CD14-positive monocyte (primary cell): ENCODE results near the gene ADORA2A. TPM values are rescaled to one million over a fixed set of nuclear protein-coding genes. Genes with fewer than 3 reads are reported as not detected.

ENCODE experiments used
- DNase-seq, 3 donors: peaks; one replicate each; pipeline ENCODE4 v3.0.0-alpha.2; 2011 to 2022
- H2AFZ ChIP-seq: 2 replicates; pipeline ENCODE4 v1.6.0; 2012; ENCODE audit warnings: mild to moderate bottlenecking, low read depth, low read length, inconsistent platforms; ENCODE audit not compliant: insufficient read depth, poor library complexity, severe bottlenecking
- H3K27ac ChIP-seq, 2 donors: 1 replicate in 1 of 2; 2 replicates in 1 of 2; pipeline ENCODE4 v1.5.1; 2012 to 2013; ENCODE audit warnings: low read length in 2 of 2, control low read depth in 1 of 2, inconsistent platforms in 1 of 2, low read depth in 1 of 2, mild to moderate bottlenecking in 1 of 2
- H3K27me3 ChIP-seq, 2 donors: one replicate each; pipeline versions ENCODE4 v1.6.0 to v1.6.1; 2011 to 2013; ENCODE audit warnings: low read length in 2 of 2; ENCODE audit not compliant: control insufficient read depth in 2 of 2, insufficient read depth in 2 of 2
- H3K36me3 ChIP-seq, 2 donors: replicated peaks in 1 of 2; 1 replicate in 1 of 2; 2 replicates in 1 of 2; pipeline versions ENCODE4 v1.5.1 to v1.6.1; 2012 to 2013; ENCODE audit warnings: low read length in 2 of 2, control low read depth in 1 of 2, inconsistent platforms in 1 of 2, mild to moderate bottlenecking in 1 of 2; ENCODE audit not compliant: insufficient read depth in 2 of 2, control insufficient read depth in 1 of 2
- H3K4me1 ChIP-seq, 2 donors: 1 replicate in 1 of 2; 2 replicates in 1 of 2; pipeline versions ENCODE4 v1.5.1 to v1.6.1; 2012 to 2013; ENCODE audit warnings: low read length in 2 of 2, control low read depth in 1 of 2, inconsistent platforms in 1 of 2, mild to moderate bottlenecking in 1 of 2, moderate library complexity in 1 of 2; ENCODE audit not compliant: insufficient read depth in 2 of 2, control insufficient read depth in 1 of 2
- H3K4me2 ChIP-seq: replicated peaks from 2 replicates; pipeline ENCODE3; 2012; ENCODE audit warnings: low read length, moderate library complexity, mild to moderate bottlenecking; ENCODE audit not compliant: poor library complexity, severe bottlenecking; ENCODE audit errors: extremely low read depth
- H3K4me3 ChIP-seq, 3 experiments: fragments of 200-600 bp in 1 of 3; sonication (generic) in 1 of 3; replicated peaks in 1 of 3; 1 replicate in 2 of 3; 2 replicates in 1 of 3; pipeline ENCODE4 v1.5.1; 2011 to 2013; ENCODE audit warnings: low read length in 3 of 3, mild to moderate bottlenecking in 3 of 3, control low read depth in 2 of 3, low read depth in 2 of 3, inconsistent platforms in 1 of 3, moderate library complexity in 1 of 3
- H3K79me2 ChIP-seq: 2 replicates; pipeline ENCODE4 v1.6.0; 2012; ENCODE audit warnings: mild to moderate bottlenecking, control low read depth, inconsistent platforms, low read length, moderate library complexity; ENCODE audit not compliant: insufficient read depth
- H3K9ac ChIP-seq: 2 replicates; pipeline ENCODE4 v1.6.0; 2017; ENCODE audit warnings: low read length, mild to moderate bottlenecking; ENCODE audit not compliant: insufficient read depth, poor library complexity, severe bottlenecking
- H3K9me3 ChIP-seq, 2 donors: replicated peaks in 1 of 2; 1 replicate in 1 of 2; 2 replicates in 1 of 2; pipeline versions ENCODE4 v1.5.1 to v1.6.1; 2012 to 2013; ENCODE audit warnings: low read length in 2 of 2, control low read depth in 1 of 2; ENCODE audit not compliant: control insufficient read depth in 1 of 2, insufficient read depth in 1 of 2
- H4K20me1 ChIP-seq: 2 replicates; pipeline ENCODE4 v1.6.0; 2012; ENCODE audit warnings: mild to moderate bottlenecking, low read length, control low read depth, moderate library complexity; ENCODE audit not compliant: insufficient read depth
- H3K27ac Mint-ChIP-seq, 7 donors: one replicate each; pipeline ENCODE4 v1.8.0; 2020; ENCODE audit warnings: mild to moderate bottlenecking in 7 of 7, mixed read lengths in 7 of 7, moderate library complexity in 6 of 7, inconsistent platforms in 2 of 7
- H3K27me3 Mint-ChIP-seq, 3 donors: one replicate each; pipeline ENCODE4 v1.8.0; 2021 to 2022; ENCODE audit warnings: low read depth in 3 of 3, mild to moderate bottlenecking in 3 of 3, mixed read lengths in 3 of 3, moderate library complexity in 3 of 3, inconsistent platforms in 1 of 3
- H3K36me3 Mint-ChIP-seq, 2 donors: one replicate each; pipeline ENCODE4 v1.8.0; 2020; ENCODE audit warnings: mixed read lengths in 2 of 2, inconsistent platforms in 1 of 2, mild to moderate bottlenecking in 1 of 2
- H3K4me1 Mint-ChIP-seq: one replicate; pipeline ENCODE4 v1.8.0; 2020; ENCODE audit warnings: mild to moderate bottlenecking, mixed read lengths
- H3K4me3 Mint-ChIP-seq, 2 donors: one replicate each; pipeline ENCODE4 v1.8.0; 2020; ENCODE audit warnings: mild to moderate bottlenecking in 2 of 2, mixed read lengths in 2 of 2, moderate library complexity in 1 of 2
- H3K9me3 Mint-ChIP-seq, 7 donors: one replicate each; pipeline ENCODE4 v1.8.0; 2020 to 2022; ENCODE audit warnings: mixed read lengths in 7 of 7, mild to moderate bottlenecking in 6 of 7, moderate library complexity in 6 of 7, inconsistent platforms in 2 of 7
- CTCF ChIP-seq: fragments of 200-600 bp; IDR thresholded peaks from one replicate; pipeline ENCODE4 v1.8.0; 2022; ENCODE audit warnings: antibody characterized with exemption, mild to moderate bottlenecking
- WGBS: methylation state at CpG from one replicate; pipeline ENCODE4 v1.1.5; 2013; ENCODE audit warnings: missing lambda C conversion rate; ENCODE audit not compliant: insufficient coverage; 5-methylcytosine and 5-hydroxymethylcytosine counted together
- intact Hi-C, 2 donors: fragments of 100-400 bp; cut with micrococcal nuclease; formaldehyde crosslinking; loops; one replicate each; pipeline versions ENCODE4 v1.15.0 to v1.15.1; 2023
- polyA plus RNA-seq, 3 donors: library from polyadenylated mRNA; depleted of rRNA in 1 of 3; unstranded in 2 of 3; stranded (reverse) in 1 of 3; fragments of 300-500 nt in 2 of 3; fragments of >200 nt in 1 of 3; fragmentation: Illumina TruSeq in 2 of 3; gene quantifications; 1 replicate in 2 of 3; 2 replicates in 1 of 3; pipeline ENCODE4 v1.2.3, GENCODE V29; 2012 to 2021

The ADORA2A gene
- polyA plus RNA-seq, 3 donors = 5.8 to 10.2 (median 6.5) TPM

DNA sequence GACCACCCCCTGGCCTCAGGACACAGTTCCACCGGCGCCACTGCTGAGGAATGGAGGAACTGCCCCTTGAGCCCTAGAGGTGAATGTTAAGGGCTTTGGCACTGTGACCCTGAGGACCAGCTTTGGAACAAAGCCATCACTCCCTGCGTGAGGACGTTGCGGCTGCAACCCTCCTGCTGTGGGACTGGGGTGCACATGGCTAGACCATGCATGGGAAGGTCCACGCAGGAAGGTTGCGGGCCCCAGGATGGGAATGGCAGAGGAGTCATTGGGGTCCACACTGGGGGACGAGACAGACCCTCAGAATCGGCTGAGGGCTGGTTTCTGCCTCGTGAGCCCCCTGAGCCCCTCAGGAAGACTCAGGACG is 6.4 kb upstream of the ADORA2A start:
- TF ChIP-seq CTCF = no peak

DNA sequence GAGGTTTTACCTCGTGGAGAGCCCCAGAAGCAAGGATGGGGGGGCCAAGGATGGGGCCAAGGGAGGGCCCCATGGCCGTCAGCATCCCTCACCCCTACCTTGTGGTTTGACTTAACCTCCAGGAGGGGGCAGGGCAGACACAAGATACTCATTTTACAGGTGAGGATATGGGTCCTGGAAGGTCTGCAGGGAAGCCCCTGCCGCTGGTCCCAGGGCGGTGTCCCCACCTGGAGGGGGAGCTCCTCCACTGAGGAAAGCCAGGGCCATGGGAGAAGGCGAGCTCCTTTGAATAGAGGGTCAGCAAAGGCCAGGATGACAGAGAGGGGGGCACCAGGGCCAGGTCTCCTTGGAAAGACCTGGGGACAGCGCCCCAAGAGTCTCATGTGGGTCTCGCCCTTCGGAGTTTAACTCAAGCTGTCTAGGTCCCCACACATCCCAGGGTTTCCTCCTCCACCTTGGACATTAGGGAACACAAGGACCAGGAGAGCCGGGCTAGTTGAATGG is 5.9 kb upstream of the ADORA2A start:
- Mint-ChIP-seq H3K27ac (peak overlapping the region in 1 of 7 donors; percentile 15), H3K4me1 (peaks cover 20% of the 10 kb centered on the region), H3K9me3 (no peaks in the 10 kb centered on the region), H3K4me3 (no peak overlapping the region), H3K27me3 (peaks cover 12 to 33% (median 16%) of the 10 kb centered on the region in 3 donors), H3K36me3 (peaks cover 14 to 20% of the 10 kb centered on the region in 2 donors)
- H3K27me3 ChIP-seq = no peaks in the 10 kb centered on the region
- WGBS = 64% methylated on average over 6 of the region's 9 CpGs
- H3K79me2 ChIP-seq = peaks cover 24% of the 10 kb centered on the region
- H3K9ac ChIP-seq = no peak overlapping the region
- peak; percentile 40 for TF ChIP-seq CTCF
- H3K27ac ChIP-seq = no peak overlapping the region
- H3K4me2 ChIP-seq = no peak overlapping the region
- peaks cover 20 to 32% of the 10 kb centered on the region in 2 donors for H3K4me1 ChIP-seq
- H3K4me3 ChIP-seq = no peak overlapping the region
- no peak overlapping the region for H2AFZ ChIP-seq
- H3K36me3 ChIP-seq = peaks cover 5 to 9% of the 10 kb centered on the region in 2 donors
- intact Hi-C loops = loop anchor here in 1 of 2 donors (5.0 kb wide), 2 partner anchors 81 to 101 kb away; no protein-coding TSS in a partner anchor
- no peaks in the 10 kb centered on the region for H3K9me3 ChIP-seq
- H4K20me1 ChIP-seq = no peaks in the 10 kb centered on the region
- no peak for DNase-seq

More for the DNA sequence above, 6.4 kb upstream of the ADORA2A start:
- H4K20me1 ChIP-seq = no peaks in the 10 kb centered on the region
- peaks cover 18% of the 10 kb centered on the region for H3K79me2 ChIP-seq
- DNase-seq = no peak
- H2AFZ ChIP-seq = no peak overlapping the region
- intact Hi-C loops = loop anchor here in 1 of 2 donors (5.0 kb wide), 2 partner anchors 81 to 101 kb away; no protein-coding TSS in a partner anchor
- Mint-ChIP-seq H3K4me3 (no peak overlapping the region), H3K27ac (no peak overlapping the region), H3K9me3 (no peaks in the 10 kb centered on the region), H3K36me3 (peaks cover 9 to 19% of the 10 kb centered on the region in 2 donors), H3K27me3 (peaks cover 8 to 28% (median 11%) of the 10 kb centered on the region in 3 donors), H3K4me1 (peaks cover 15% of the 10 kb centered on the region)
- no peak overlapping the region for H3K4me3 ChIP-seq
- H3K9me3 ChIP-seq = no peaks in the 10 kb centered on the region
- no peak overlapping the region for H3K9ac ChIP-seq
- H3K4me1 ChIP-seq = peaks cover 15 to 27% of the 10 kb centered on the region in 2 donors
- peaks cover 8 to 14% of the 10 kb centered on the region in 2 donors for H3K36me3 ChIP-seq
- H3K4me2 ChIP-seq = no peak overlapping the region
- no peaks in the 10 kb centered on the region for H3K27me3 ChIP-seq
- H3K27ac ChIP-seq = no peak overlapping the region
- 89% methylated on average over 9 of the region's 11 CpGs for WGBS
